ENCODE results near the gene TFPT.

TFPT gene, protein sequence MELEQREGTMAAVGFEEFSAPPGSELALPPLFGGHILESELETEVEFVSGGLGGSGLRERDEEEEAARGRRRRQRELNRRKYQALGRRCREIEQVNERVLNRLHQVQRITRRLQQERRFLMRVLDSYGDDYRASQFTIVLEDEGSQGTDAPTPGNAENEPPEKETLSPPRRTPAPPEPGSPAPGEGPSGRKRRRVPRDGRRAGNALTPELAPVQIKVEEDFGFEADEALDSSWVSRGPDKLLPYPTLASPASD

GRCh38 chr19:54115109-54116063 is at the start of gene TFPT, which contains the start of gene PRPF31:
TSS of gene TFPT (minus strand) at chr19:54115657. CDS start at chr19:54115269, 388 bp downstream.
TSS of gene PRPF31 (plus strand) at chr19:54115754. CDS start at chr19:54118279, 2,525 bp downstream.
- DNase-seq = peak; percentile 98

DNA sequence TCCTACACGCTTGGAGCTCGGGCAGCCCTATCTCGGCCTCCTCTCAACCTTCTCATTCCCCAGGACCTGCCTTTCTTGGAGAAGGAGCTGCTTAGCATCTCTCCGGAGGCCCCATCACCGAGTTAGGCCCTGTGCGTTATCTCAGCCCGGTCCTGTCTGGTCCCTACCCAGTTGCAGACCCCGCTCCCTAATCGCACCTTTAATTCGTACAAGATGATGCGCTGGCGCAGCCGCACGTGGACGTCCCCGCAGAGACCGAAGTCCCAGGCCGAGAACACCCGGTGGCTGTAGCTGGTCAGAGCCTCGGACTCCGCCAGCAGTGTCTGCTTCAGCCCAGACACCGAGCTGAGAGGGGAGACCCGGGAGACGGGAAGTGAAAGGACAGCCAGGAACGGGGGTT is 49.8 kb upstream of the TFPT start:
- no peak for DNase-seq

DNA sequence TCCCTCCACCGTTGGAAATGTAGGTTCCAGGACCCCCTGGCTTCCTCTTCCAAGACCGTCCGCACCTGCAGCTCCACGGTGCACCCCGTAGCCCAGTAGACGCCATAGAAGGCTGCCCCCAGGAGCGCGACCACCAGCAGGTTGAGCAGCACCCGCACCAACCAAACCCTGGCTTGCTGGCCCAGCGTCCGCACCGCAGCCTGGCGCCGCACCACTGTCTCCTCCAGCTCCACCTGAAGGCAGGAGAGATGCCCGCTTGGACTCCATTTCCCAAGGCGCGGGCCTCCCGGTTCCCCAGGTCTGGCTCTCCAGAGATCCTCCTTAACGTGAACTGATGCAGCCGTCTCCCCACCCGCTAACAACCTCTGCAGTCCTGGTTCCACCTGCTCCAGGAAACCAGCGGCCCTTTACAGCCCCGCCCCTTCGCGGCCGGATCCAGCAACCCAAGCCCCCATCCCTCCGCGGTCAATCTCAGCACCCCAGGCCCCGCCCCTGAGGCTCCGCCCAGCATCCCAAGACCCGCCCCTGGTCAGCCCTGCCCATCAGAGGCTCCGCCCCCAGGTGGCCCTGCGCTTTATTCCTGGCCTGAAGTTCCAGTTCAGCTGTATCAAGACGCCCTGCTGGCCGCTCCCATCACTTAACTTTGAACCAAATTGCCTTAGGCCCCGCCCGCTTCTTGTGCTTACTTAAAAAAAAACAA is 49.1 kb upstream of the TFPT start:
- no peak for DNase-seq

GRCh38 chr19:54162884-54163283 is 47.4 kb upstream of the TFPT start:
- DNase-seq = no peak

GRCh38 chr19:54162241-54162805 is 46.9 kb upstream of the TFPT start:
- DNase-seq = peak; percentile 45

- DNase-seq = no peak
These were observed 45.4 kb upstream of the TFPT start for GRCh38 chr19:54160854-54161253.

GRCh38 chr19:54160182-54160811 is 44.8 kb upstream of the TFPT start:
- DNase-seq = no peak

GRCh38 chr19:54159352-54160181 is 44.1 kb upstream of the TFPT start, which contains the start of gene LENG1:
TSS of gene LENG1 (minus strand) at chr19:54159721. CDS start at chr19:54159695, 26 bp downstream.
- peak; percentile 100 for DNase-seq

DNA sequence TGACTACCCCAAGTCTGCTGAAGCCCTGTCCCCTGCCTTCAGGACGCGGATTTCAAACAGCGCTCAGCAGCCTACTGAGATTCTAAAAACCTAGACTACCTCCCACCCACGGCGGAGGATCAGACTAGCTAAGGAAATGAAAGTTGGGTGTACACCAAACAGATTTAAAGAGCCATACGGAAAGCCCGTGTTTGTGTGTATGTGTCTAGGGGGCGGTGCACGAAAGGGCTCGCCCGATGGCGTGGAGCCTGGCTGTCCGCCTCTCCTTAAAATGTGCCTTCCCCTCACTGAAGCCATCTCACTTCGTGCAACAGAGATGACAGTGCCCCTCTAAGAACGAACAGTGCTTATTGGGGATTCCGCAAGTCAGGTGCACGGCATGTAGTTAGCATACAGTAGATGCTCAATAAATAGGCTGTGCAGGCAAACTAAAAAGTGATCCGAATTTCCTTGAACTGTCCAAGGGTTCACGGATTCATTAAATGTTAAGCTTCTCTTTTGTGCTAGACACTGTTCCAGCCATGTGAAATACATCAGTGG is 43.4 kb upstream of the TFPT start:
- no peak for DNase-seq

DNA sequence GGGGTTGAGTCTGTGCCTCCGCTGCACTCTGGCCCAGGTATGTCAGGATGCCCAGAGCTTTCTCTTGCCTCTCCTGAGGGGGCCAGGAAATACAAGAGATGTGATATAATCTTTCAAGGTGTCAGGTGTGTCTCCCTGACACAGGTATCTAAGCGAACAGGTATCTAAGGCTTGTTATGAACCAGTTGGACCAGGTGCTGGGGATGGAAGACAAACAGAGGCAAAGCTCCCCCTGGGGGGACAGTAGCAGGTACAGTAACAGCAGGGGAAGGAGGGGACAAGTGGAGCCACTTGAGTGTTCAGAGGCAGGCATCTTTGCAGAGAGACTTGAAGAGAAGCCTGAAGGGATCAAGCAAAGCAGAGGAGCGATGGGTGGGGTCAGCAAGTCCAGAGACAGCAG is 41.5 kb upstream of the TFPT start:
- DNase-seq = no peak

DNA sequence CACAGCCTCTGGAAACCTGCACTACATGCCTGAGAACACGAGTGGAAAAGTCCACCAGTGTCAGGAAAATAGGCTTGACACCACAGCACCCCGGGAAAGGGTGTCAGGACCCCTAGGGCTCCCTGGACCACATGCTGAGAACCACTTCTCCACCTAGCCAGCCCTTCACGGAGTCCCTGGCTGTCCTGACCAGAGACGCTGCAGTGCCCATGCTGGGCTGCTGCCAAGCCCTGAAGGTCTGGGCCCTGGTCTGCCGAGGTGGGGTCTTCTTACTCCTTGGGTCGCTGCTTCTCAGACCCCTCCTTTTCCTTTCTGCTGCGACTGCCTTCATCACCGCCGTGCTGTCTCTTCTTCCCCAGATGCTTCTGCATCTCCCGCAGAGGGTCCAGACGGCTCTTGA is 41.0 kb upstream of the TFPT start:
- no peak for DNase-seq

GRCh38 chr19:54155694-54156093 is 40.2 kb upstream of the TFPT start:
- no peak for DNase-seq

GRCh38 chr19:54154603-54155345 is 39.3 kb upstream of the TFPT start:
- peak; percentile 16 for DNase-seq

- no peak for DNase-seq
These were observed 38.4 kb upstream of the TFPT start for GRCh38 chr19:54153731-54154326.

DNA sequence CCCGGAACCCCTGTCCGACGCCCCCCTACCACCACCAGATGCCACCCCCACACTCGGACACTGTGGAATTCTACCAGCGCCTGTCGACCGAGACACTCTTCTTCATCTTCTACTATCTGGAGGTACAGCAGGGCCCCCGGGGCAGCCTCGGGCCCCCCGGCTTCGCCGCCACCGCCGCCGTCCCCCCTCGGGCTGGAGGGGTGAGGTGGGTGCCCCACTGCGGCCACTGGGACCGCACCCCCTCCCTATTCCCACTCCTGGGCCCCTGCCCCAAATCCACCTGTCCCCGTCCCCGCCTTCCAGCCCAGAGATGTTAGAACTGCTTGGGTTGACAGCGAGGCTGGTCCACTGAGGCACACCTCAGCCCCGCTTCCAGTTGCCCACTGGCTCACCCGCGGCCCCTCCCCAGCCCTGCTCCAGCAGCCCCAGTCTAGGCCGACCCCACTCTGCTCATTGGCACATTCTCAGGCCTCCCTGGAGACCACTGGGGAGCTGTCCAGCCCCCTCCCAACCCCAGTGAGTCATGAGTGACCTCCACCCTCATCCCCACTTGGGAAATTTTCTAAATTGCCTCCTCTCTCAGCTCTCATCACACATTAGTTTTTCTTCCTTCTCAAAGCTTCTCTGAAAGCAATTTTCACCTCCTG is 37.5 kb upstream of the TFPT start:
- DNase-seq = no peak

- DNase-seq = no peak
These were observed 36.8 kb upstream of the TFPT start for GRCh38 chr19:54152267-54152666.

GRCh38 chr19:54151362-54152035 is 36.0 kb upstream of the TFPT start:
- DNase-seq = no peak

DNA sequence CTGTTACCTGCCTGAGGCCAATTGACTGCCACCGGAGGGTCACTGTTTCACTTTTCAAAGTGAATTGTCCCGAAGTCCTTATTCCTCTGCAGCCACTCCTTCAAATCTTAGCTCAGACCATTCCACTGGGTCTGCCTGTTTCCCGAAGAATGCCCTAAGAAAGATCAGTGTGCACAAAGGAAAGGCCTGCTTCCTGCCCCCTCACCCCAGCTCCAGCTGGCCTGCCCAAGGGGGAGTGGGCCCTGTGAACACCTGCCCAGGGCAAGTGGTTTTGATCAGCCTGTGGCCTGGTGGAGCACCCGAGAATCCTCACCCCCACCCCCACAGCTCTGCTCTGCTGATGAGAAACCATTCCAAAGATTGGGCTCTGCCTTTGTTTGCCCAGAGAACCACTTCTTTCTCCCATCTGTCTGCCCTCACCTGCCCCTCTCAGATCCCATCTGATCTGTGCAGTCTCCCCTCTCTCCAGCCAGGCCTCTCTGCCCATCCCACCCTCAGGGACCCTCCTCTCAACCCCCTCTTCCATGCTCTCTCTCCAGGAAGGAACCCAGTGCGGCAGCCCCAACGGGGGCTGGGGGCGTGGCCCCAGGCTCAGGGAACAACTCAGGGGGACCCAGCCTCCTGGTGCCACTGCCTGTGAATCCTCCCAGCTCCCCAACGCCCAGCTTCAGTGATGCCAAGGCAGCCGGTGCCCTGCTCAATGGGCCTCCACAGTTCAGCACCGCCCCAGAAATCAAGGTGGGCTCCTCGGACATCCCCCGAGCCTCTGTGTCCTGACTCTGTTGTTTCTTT is 33.8 kb upstream of the TFPT start:
- DNase-seq = no peak
